DMS53 treated with DMSO at 0.1 percent for 48 hours (cell line): Measurements from ENCODE around the gene TMEM45A.
A peak's percentile ranks its signal among the peaks of the same experiment; 100 is the strongest.
"Not testable (repeated sequence)": the region's sequence is repeated elsewhere in the genome, so short reads cannot be mapped to it uniquely, and the experiment has no call there.

Experiments used
- DNase-seq: peaks from one replicate; lab custom pipeline; 2025; ENCODE audit not compliant: unreplicated experiment; lab: John Stamatoyannopoulos, UW

TMEM45A gene

GRCh38 chr3:100532411-100532810 lies 40.0 kb downstream of the TMEM45A start:
- no peak for DNase-seq

- DNase-seq: no peak
These were observed 40.8 kb downstream of the TMEM45A start for GRCh38 chr3:100533176-100533575.

GRCh38 chr3:100535610-100535943 lies 43.2 kb downstream of the TMEM45A start:
- no peak for DNase-seq

- DNase-seq: no peak
These were observed 43.7 kb downstream of the TMEM45A start for GRCh38 chr3:100536093-100536492.

GRCh38 chr3:100537646-100538338 lies 45.4 kb downstream of the TMEM45A start:
- DNase-seq: no peak

GRCh38 chr3:100538339-100538706 lies 45.9 kb downstream of the TMEM45A start:
- no peak for DNase-seq

- DNase-seq: no peak
These were observed 48.4 kb downstream of the TMEM45A start for GRCh38 chr3:100540791-100541334.

- DNase-seq: not testable (repeated sequence)
These were observed 49.0 kb downstream of the TMEM45A start for GRCh38 chr3:100541428-100541827.

GRCh38 chr3:100545371-100545770 lies 53.0 kb downstream of the TMEM45A start:
- no peak for DNase-seq

- DNase-seq: no peak
These were observed 53.8 kb downstream of the TMEM45A start for GRCh38 chr3:100546020-100546744.

- peak; percentile 22 for DNase-seq
These were observed 55.6 kb downstream of the TMEM45A start for GRCh38 chr3:100548053-100548452.

- DNase-seq: no peak
These were observed 61.4 kb downstream of the TMEM45A start for GRCh38 chr3:100553618-100554372.

GRCh38 chr3:100554373-100554676 lies 61.9 kb downstream of the TMEM45A start:
- no peak for DNase-seq

GRCh38 chr3:100556673-100557310 lies 64.4 kb downstream of the TMEM45A start:
- peak; percentile 10 for DNase-seq

- DNase-seq: no peak
These were observed 65.8 kb downstream of the TMEM45A start for GRCh38 chr3:100558233-100558632.

- DNase-seq: no peak
These were observed 68.0 kb downstream of the TMEM45A start for GRCh38 chr3:100560426-100560825.

GRCh38 chr3:100561459-100562158 lies 69.2 kb downstream of the TMEM45A start:
- DNase-seq: no peak

GRCh38 chr3:100562224-100562857 lies 69.9 kb downstream of the TMEM45A start:
- DNase-seq: no peak

- DNase-seq: no peak
These were observed 70.8 kb downstream of the TMEM45A start for GRCh38 chr3:100563228-100563627.

GRCh38 chr3:100563652-100564211 lies 71.3 kb downstream of the TMEM45A start:
- DNase-seq: no peak
